ENCODE measurements around the gene CCDC159.
"Not testable (repeated sequence)": the region's sequence is repeated elsewhere in the genome, so short reads cannot be mapped to it uniquely, and the experiment has no call there.

The CCDC159 gene

GRCh38 chr19:11378319-11379189 is 32.2 kb downstream of the CCDC159 start:
- H4K20me1 ChIP-seq (ENCODE audit: control insufficient read depth, insufficient read depth, low read depth, low read length), result no peaks in the 10 kb centered on the region
- H3F3A ChIP-seq (ENCODE audit: control insufficient read depth, insufficient read depth), result peaks cover 19% of the 10 kb centered on the region
- peaks cover 57% of the 10 kb centered on the region for H3K79me2 ChIP-seq (ENCODE audit: control insufficient read depth, low read length)
- no peaks in the 10 kb centered on the region for H3K9me3 ChIP-seq (ENCODE audit: control insufficient read depth, insufficient read depth, low read length)
- peaks cover 71% of the 10 kb centered on the region for H3K4me1 ChIP-seq (ENCODE audit: control insufficient read depth, low read length)
- H3K36me3 ChIP-seq (ENCODE audit: control insufficient read depth, low read length), result peaks cover 33% of the 10 kb centered on the region
- TF ChIP-seq EZH2phosphoT487 (IDR thresholded peaks at IDR 0.05; ENCODE audit: borderline replicate concordance, low read length) (no peak), CTCF (IDR thresholded peaks at IDR 0.05; ENCODE audit: low read depth, low read length, poor library complexity, severe bottlenecking) (peak; percentile 77)
- no peak overlapping the region for H3K27ac ChIP-seq (ENCODE audit: low read depth, low read length)
- H3K9me2 ChIP-seq (replicated peaks; ENCODE audit: control insufficient read depth, low read length), result no peaks in the 10 kb centered on the region
- H3K4me3 ChIP-seq (ENCODE audit: low read length), result no peak overlapping the region
- H3K4me2 ChIP-seq (ENCODE audit: low read length), result peak overlapping the region; percentile 99
- H3K27me3 ChIP-seq (ENCODE audit: control insufficient read depth, low read length), result peaks cover 1% of the 10 kb centered on the region; the same call in 1 of the 2 replicates

GRCh38 chr19:11379269-11379845 is 33.0 kb downstream of the CCDC159 start:
- H3K27me3 ChIP-seq (ENCODE audit: control insufficient read depth, low read length); H4K20me1 ChIP-seq (ENCODE audit: control insufficient read depth, insufficient read depth, low read depth, low read length); H3K9me2 ChIP-seq (replicated peaks; ENCODE audit: control insufficient read depth, low read length); H3K27ac ChIP-seq (ENCODE audit: low read depth, low read length); H3K9me3 ChIP-seq (ENCODE audit: control insufficient read depth, insufficient read depth, low read length); H3K4me3 ChIP-seq (ENCODE audit: low read length): not testable (repeated sequence)
- Histone ChIP-seq H3K79me2 (ENCODE audit: control insufficient read depth, low read length) (peaks cover 52% of the 10 kb centered on the region), H3K4me1 (ENCODE audit: control insufficient read depth, low read length) (peaks cover 71% of the 10 kb centered on the region), H3F3A (ENCODE audit: control insufficient read depth, insufficient read depth) (peaks cover 19% of the 10 kb centered on the region), H3K36me3 (ENCODE audit: control insufficient read depth, low read length) (peaks cover 33% of the 10 kb centered on the region), H3K4me2 (ENCODE audit: low read length) (peak overlapping the region; percentile 95; the same call in 1 of the 2 replicates)

GRCh38 chr19:11379857-11380350 is 33.6 kb downstream of the CCDC159 start:
- Histone ChIP-seq H3K9me2 (replicated peaks; ENCODE audit: control insufficient read depth, low read length) (no peaks in the 10 kb centered on the region), H4K20me1 (ENCODE audit: control insufficient read depth, insufficient read depth, low read depth, low read length) (no peaks in the 10 kb centered on the region), H3K79me2 (ENCODE audit: control insufficient read depth, low read length) (peaks cover 52% of the 10 kb centered on the region), H3K36me3 (ENCODE audit: control insufficient read depth, low read length) (peaks cover 33% of the 10 kb centered on the region), H3K4me2 (ENCODE audit: low read length) (peak overlapping the region; percentile 95), H3K9me3 (ENCODE audit: control insufficient read depth, insufficient read depth, low read length) (no peaks in the 10 kb centered on the region), H3F3A (ENCODE audit: control insufficient read depth, insufficient read depth) (peaks cover 19% of the 10 kb centered on the region), H3K27me3 (ENCODE audit: control insufficient read depth, low read length) (peaks cover 6% of the 10 kb centered on the region; the same call in 1 of the 2 replicates), H3K4me3 (ENCODE audit: low read length) (peak overlapping the region; percentile 96), H3K4me1 (ENCODE audit: control insufficient read depth, low read length) (peaks cover 72% of the 10 kb centered on the region), H3K27ac (ENCODE audit: low read depth, low read length) (peak overlapping the region; percentile 89)
- TF ChIP-seq EZH2phosphoT487 (IDR thresholded peaks at IDR 0.05; ENCODE audit: borderline replicate concordance, low read length) (no peak), CTCF (IDR thresholded peaks at IDR 0.05; ENCODE audit: low read depth, low read length, poor library complexity, severe bottlenecking) (no peak)
